Sigmoid colon (tissue), 7 donors: Measurements from ENCODE around the gene MPZL2. TPM values are rescaled to one million over a fixed set of nuclear protein-coding genes. Genes with fewer than 3 reads are reported as not detected.

Source experiments
- DNase-seq: peaks from one replicate; pipeline ENCODE4 v3.0.0-alpha.2; 2019
- H3K27ac ChIP-seq, 4 donors: fragments of 200-600 bp; sonication (generic); one replicate each; pipeline ENCODE4 v1.5.1; 2016 to 2019; ENCODE audit warnings: mild to moderate bottlenecking in 1 of 4
- H3K27me3 ChIP-seq, 3 donors: fragments of 200-600 bp; sonication (generic); one replicate each; pipeline ENCODE4 v1.5.1; 2019; ENCODE audit warnings: mild to moderate bottlenecking in 1 of 3
- H3K36me3 ChIP-seq, 4 donors: fragments of 200-600 bp; sonication (generic); one replicate each; pipeline ENCODE4 v1.5.1; 2016 to 2019
- H3K4me1 ChIP-seq, 4 donors: fragments of 200-600 bp; sonication (generic); one replicate each; pipeline ENCODE4 v1.5.1; 2017 to 2019
- H3K4me3 ChIP-seq, 4 donors: fragments of 200-600 bp; sonication (generic); one replicate each; pipeline ENCODE4 v1.5.1; 2017 to 2019; ENCODE audit warnings: mild to moderate bottlenecking in 2 of 4, moderate library complexity in 1 of 4
- H3K9me3 ChIP-seq, 4 donors: fragments of 200-600 bp in 3 of 4; sonication (generic) in 3 of 4; one replicate each; pipeline versions ENCODE4 v1.5.1 to v1.6.1; 2013 to 2019
- CTCF ChIP-seq, 4 experiments: fragments of 450-650 bp in 3 of 4; fragments of 200-600 bp in 1 of 4; IDR thresholded peaks; one replicate each; pipeline ENCODE4 v1.5.1; 2016 to 2019; ENCODE audit warnings: antibody characterized with exemption in 4 of 4, mild to moderate bottlenecking in 3 of 4, moderate library complexity in 2 of 4
- EP300 ChIP-seq, 4 donors: sonication (generic); formaldehyde crosslinking; IDR thresholded peaks; one replicate each; pipeline ENCODE4 v1.6.1; 2017; ENCODE audit warnings: antibody characterized with exemption in 4 of 4
- POLR2A ChIP-seq, 2 donors: fragments of 450-650 bp; IDR thresholded peaks; one replicate each; pipeline ENCODE4 v1.6.1; 2016; ENCODE audit warnings: antibody characterized with exemption in 2 of 2, mild to moderate bottlenecking in 2 of 2, moderate library complexity in 2 of 2
- POLR2AphosphoS5 ChIP-seq, 4 donors: sonication (generic); formaldehyde crosslinking; IDR thresholded peaks; one replicate each; pipeline ENCODE4 v1.6.1; 2017; ENCODE audit warnings: antibody characterized with exemption in 4 of 4
- WGBS, 2 donors: extraction: QIAGEN DNeasy Blood & Tissue Kit; methylation state at CpG; one replicate each; pipeline ENCODE4 v1.1.7; 2013; 5-methylcytosine and 5-hydroxymethylcytosine counted together
- intact Hi-C: fragments of 100-400 bp; cut with DNase I; formaldehyde crosslinking; loops from one replicate; pipeline ENCODE4 v1.15.1; 2023
- polyA plus RNA-seq, 3 donors: library from polyadenylated mRNA; stranded (reverse); fragments of 200-250 nt; gene quantifications; one replicate each; pipeline ENCODE4 v1.2.3, GENCODE V29; 2013
- total RNA-seq, 4 donors: library from RNA; depleted of rRNA; stranded (reverse); fragments of >200 nt; gene quantifications; one replicate each; pipeline ENCODE4 v1.1.0, GENCODE V29; 2016
- donor health status: healthy with polysubstance abuse.
- donor health status: Bipolar disorder and iron deficiency.
- donor health status: healthy.

The MPZL2 gene
- total and polyA plus RNA-seq, 7 donors, result 7.7 to 27.6 (median 9.6) TPM

GRCh38 chr11:118214210-118214914 is 49.7 kb downstream of the MPZL2 start:
- intact Hi-C loops, result no loop called here
- no peak for DNase-seq

GRCh38 chr11:118213781-118214180 is 50.3 kb downstream of the MPZL2 start:
- 38 to 71% methylated on average over 2 of the region's 2 CpGs for WGBS, 2 donors
- H3K27me3 ChIP-seq, result peaks cover 0 to 16% (median 0%) of the 10 kb centered on the region in 3 donors

More at GRCh38 chr11:118214210-118214914, 49.7 kb downstream of the MPZL2 start:
- Histone ChIP-seq H3K4me3 (no peak overlapping the region), H3K9me3 (no peaks in the 10 kb centered on the region), H3K27ac (no peak overlapping the region), H3K36me3 (no peaks in the 10 kb centered on the region), H3K4me1 (no peaks in the 10 kb centered on the region), H3K27me3 (peaks cover 0 to 16% (median 0%) of the 10 kb centered on the region in 3 donors)
- TF ChIP-seq POLR2A (IDR thresholded peaks at IDR 0.05), result no peak
- TF ChIP-seq CTCF (IDR thresholded peaks at IDR 0.05), result no peak
- TF ChIP-seq EP300 (IDR thresholded peaks at IDR 0.05), result no peak
- TF ChIP-seq POLR2AphosphoS5 (IDR thresholded peaks at IDR 0.05), result no peak
- 47 to 76% methylated on average over 6 of the region's 6 CpGs for WGBS, 2 donors

GRCh38 chr11:118213201-118213600 is 50.9 kb downstream of the MPZL2 start:
- H3K36me3 ChIP-seq, result no peaks in the 10 kb centered on the region
- no peak for TF ChIP-seq CTCF (IDR thresholded peaks at IDR 0.05)
- no peak for TF ChIP-seq POLR2A (IDR thresholded peaks at IDR 0.05)
- no peak for TF ChIP-seq EP300 (IDR thresholded peaks at IDR 0.05)
- no peak for TF ChIP-seq POLR2AphosphoS5 (IDR thresholded peaks at IDR 0.05)
- no peaks in the 10 kb centered on the region for H3K9me3 ChIP-seq
- no peak overlapping the region for H3K4me3 ChIP-seq
- intact Hi-C loops, result no loop called here
- no peaks in the 10 kb centered on the region for H3K4me1 ChIP-seq
- H3K27ac ChIP-seq, result no peak overlapping the region
- 76 to 79% methylated on average over 4 of the region's 4 CpGs for WGBS, 2 donors
- peaks cover 0 to 15% (median 0%) of the 10 kb centered on the region in 3 donors for H3K27me3 ChIP-seq
- no peak for DNase-seq

More at GRCh38 chr11:118213781-118214180, 50.3 kb downstream of the MPZL2 start:
- Histone ChIP-seq H3K4me1 (no peaks in the 10 kb centered on the region), H3K36me3 (no peaks in the 10 kb centered on the region), H3K27ac (peak overlapping the region in 1 of 4 donors; percentile 2), H3K9me3 (no peaks in the 10 kb centered on the region), H3K4me3 (no peak overlapping the region)
- TF ChIP-seq POLR2A (IDR thresholded peaks at IDR 0.05), result no peak
- no peak for TF ChIP-seq POLR2AphosphoS5 (IDR thresholded peaks at IDR 0.05)
- no peak for TF ChIP-seq CTCF (IDR thresholded peaks at IDR 0.05)
- no peak for TF ChIP-seq EP300 (IDR thresholded peaks at IDR 0.05)
- no peak for DNase-seq
- intact Hi-C loops, result no loop called here

- Histone ChIP-seq H3K4me1 (no peaks in the 10 kb centered on the region), H3K27me3 (peaks cover 0 to 14% (median 0%) of the 10 kb centered on the region in 3 donors), H3K36me3 (no peaks in the 10 kb centered on the region), H3K27ac (no peak overlapping the region), H3K9me3 (no peaks in the 10 kb centered on the region), H3K4me3 (no peak overlapping the region)
- DNase-seq, result no peak
- intact Hi-C loops, result no loop called here
- no peak for TF ChIP-seq POLR2AphosphoS5 (IDR thresholded peaks at IDR 0.05)
- TF ChIP-seq CTCF (IDR thresholded peaks at IDR 0.05), result no peak
- no peak for TF ChIP-seq POLR2A (IDR thresholded peaks at IDR 0.05)
- TF ChIP-seq EP300 (IDR thresholded peaks at IDR 0.05), result no peak
- 61 to 70% methylated on average over 2 of the region's 2 CpGs for WGBS, 2 donors
Measured at GRCh38 chr11:118212781-118213191, 51.3 kb downstream of the MPZL2 start.
